Glomerular visceral epithelial cell (primary cell): ENCODE results near the gene LPP.
"Not testable (repeated sequence)": the region's sequence is repeated elsewhere in the genome, so short reads cannot be mapped to it uniquely, and the experiment has no call there.

Experiments
- DNase-seq: peaks from one replicate; pipeline ENCODE4 v3.0.0-alpha.2; 2016; ENCODE audit errors: extremely low spot score

The LPP gene, protein sequence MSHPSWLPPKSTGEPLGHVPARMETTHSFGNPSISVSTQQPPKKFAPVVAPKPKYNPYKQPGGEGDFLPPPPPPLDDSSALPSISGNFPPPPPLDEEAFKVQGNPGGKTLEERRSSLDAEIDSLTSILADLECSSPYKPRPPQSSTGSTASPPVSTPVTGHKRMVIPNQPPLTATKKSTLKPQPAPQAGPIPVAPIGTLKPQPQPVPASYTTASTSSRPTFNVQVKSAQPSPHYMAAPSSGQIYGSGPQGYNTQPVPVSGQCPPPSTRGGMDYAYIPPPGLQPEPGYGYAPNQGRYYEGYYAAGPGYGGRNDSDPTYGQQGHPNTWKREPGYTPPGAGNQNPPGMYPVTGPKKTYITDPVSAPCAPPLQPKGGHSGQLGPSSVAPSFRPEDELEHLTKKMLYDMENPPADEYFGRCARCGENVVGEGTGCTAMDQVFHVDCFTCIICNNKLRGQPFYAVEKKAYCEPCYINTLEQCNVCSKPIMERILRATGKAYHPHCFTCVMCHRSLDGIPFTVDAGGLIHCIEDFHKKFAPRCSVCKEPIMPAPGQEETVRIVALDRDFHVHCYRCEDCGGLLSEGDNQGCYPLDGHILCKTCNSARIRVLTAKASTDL

GRCh38 chr3:188154014-188154808, at the start of gene LPP:
TSS of gene LPP (plus strand) at chr3:188154157. CDS start at chr3:188406121, 251,964 bp downstream.
- peak; percentile 93 for DNase-seq

- no peak for DNase-seq
Observed at GRCh38 chr3:188106006-188106405, 48.0 kb upstream of the LPP start.

DNA sequence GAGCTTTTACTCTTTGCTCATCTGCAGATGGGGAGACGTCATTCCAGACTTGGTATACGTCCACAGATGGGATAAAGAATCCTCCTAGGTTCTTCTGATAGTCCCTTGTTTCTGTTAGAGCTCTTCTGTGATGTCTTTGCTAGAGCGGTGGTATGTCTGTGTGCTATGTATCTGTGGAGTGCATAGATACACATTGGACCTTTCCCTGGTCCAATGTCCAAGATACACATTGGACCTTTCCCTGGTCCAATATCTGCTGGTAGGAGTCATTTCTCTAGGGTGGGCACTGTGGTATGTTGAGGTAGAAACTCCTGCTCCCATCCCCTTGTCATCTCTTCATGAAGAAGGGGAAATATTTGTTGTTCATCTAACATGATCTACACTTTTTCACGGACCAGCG, 47.5 kb upstream of the LPP start:
- DNase-seq, result no peak

DNA sequence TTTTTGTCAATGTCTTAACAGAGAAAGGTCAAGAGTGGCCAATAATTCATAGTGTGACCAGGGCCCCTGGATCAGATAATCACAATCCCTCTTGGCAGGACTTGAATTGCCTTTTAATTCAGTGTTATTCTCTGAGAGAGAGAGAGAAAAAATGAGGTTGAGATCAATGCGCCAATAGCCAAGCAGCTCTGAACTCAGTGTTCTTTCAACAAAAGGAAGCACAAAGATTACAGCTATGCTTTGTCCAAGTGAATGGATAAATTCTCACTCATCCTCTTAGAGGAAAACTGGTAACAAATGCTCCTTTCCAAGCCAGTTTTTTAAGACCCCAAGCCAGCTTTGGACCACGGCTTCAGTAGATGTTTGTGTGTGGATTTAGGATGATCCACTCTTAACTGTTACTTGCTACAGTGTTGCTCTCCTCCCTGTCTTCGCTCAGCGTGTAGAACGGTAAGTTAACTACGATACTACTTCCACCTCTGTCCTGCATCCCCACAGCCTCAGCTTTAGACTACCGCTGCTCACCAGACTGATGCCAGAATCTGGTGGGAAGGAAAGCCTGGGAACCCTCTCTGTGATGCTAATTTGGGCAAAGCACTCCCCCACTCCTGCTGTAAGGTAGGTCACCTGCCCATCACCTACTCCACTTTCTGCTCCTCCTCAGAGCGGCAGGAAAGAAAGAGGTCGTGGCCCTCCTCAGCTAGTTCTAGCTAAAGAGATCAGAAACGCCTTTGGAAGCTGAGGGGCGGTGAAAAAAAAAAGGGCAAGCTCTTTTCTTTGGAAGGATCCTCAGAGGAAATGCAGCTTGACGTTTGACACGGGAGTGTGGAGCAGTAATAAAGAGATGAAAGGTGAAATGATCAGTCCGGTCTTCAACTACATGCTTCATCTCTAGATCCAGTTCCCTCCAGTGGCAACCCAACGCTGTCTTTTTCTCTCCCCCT, 46.8 kb upstream of the LPP start:
- DNase-seq, result no peak

DNA sequence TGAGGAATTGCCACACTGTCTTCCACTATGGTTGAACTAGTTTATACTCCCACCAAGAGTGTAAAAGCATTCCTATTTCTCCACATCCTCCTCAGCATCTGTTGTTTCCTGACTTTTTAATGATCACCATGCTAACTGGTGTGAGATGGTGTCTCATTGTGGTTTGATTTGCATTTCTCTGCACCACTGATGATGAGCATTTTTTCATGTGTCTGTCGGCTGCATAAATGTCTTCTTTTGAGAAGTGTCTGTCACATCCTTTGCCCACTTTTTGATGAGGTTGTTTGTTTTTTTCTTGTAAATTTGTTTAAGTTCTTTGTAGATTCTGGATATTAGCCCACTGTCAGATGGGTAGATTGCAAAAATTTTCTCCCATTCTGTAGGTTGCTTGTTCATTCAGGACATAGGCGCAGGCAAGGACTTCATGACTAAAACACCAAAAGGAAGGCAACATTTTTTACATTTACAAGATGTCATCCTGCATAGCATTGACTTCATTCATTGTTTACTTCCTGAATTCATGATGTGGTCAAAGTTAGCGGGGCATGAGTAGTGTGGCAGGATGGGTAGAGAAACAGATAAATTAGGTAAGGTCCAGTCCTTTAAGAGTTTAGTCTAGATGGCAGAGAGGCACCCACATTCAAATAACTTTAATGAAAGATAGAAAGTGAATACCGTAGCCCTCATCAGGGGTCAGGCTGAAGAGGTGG, 45.1 kb upstream of the LPP start:
- peak; percentile 21 for DNase-seq

- DNase-seq, result peak; percentile 40
Observed at GRCh38 chr3:188111002-188111584, 42.9 kb upstream of the LPP start.

- no peak for DNase-seq
Observed at GRCh38 chr3:188113756-188114155, 40.2 kb upstream of the LPP start.

DNA sequence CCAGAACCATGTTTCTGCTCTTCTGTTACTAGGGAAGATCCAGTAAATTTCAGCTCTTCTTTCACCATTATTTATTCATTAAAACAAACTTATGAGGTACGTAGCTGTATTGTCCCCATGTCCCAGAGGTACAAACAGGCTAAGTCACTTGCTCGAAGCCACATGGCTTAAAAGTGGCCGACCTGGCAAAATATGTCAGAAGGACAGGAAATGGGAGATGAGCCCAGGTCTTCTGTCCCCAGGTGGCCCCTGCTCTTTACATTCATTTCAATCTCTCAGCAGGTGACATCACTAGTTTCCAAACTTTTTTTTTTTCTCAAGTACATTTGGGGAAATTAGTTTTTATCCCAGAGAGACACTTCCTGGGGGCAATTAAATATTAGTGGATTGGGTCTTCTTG, 34.1 kb upstream of the LPP start:
- no peak for DNase-seq

DNA sequence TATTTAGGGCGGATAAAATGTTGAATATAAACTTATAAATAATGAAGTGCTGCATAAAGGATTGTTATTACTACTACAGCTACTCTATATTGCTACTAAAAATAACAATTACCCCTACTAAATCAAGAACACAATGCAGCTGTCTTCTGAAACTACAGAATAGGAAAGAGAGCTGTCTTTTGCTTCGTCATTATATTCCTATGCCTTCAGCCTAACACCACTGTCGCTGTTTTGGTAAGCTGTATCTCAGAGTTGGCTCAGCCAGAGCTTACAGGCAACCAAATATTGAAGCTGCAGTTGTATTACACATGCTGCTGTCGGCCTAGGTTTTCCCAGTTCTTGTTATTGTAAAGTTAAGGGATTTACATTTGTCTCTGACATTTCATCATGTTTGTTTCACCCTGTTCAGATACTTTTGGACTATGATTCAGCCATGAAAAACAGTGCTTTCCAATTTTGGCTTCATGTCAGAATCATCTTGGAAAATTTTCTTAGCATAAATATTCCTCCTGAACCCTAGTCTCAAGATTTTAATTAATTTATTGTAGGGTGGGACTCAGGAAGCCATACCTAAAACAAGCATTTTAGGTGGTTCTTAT, 31.3 kb upstream of the LPP start:
- DNase-seq, result no peak

DNA sequence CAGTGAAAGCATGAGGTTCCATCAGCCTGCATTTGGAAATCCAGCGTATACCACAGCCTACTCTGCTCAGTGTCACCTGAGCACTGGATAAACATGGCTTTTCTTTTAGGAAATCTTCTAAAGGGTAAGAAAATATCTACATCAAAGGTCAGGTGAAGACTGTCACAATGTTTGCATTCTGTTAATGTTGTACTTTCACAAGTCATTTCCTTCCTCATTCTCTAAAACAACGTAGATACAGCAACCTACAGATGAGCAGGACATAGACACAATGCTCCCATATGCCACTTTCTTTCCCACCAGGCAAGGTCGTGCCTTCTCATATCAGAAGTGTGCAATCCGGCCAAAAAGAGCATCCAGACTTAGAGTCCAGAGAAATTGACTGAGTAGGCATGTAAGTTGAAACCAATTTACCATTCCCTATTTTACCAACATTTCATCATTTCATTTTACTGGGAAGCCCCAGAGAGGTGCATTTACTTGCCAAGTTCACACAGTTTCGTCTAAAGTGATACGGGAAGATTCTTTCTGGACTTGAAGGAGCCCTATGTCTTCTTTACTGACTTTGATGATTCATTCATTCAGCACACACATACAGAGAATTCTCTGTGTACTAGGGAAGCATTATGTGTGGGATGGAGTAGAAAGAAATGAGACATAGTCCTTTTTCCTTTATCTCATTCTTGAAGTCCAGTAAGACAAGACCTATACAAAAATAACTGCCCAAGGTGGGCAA, 30.6 kb upstream of the LPP start:
- DNase-seq, result no peak

GRCh38 chr3:188124184-188124583, 29.8 kb upstream of the LPP start:
- no peak for DNase-seq

DNA sequence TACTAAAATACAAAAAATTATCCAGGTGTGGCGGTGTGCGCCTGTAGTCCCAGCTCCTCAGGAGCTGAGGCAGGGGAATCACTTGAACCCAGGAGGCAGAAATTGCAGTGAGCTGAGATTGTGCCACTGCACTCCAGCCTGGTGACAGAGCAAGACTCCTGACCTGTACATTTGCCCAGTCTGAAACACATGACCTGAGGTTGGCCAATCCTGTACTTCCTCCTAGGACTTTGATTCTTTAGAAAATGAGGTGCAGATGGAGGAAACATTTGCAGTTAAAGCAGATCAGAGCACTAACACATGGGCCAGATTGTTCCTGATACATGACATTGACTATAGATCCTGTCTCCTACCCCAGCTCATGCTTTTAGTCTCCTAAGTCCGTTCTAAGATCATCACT, 28.9 kb upstream of the LPP start:
- DNase-seq, result no peak

- DNase-seq, result no peak
Observed at GRCh38 chr3:188126276-188126675, 27.7 kb upstream of the LPP start.

DNA sequence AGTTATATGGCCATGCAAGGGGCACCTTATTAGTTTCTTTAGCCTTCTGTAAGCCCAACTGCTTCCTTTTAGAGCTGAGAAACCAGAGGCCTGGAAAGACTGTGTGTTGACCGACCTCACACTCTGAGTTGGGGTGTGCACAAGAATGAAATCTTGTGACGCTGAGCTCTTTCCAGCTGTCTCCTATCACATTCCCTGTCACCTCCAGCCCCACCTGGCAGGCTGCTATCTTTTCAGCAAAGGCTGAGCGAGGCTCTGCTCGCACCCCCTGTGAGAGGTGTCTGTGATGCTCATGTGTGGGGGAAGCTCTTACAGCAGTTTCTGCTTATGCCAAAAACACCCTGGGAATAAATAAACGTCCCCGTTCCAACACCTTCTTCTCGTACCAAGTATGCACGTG, 27.0 kb upstream of the LPP start:
- DNase-seq, result no peak

DNA sequence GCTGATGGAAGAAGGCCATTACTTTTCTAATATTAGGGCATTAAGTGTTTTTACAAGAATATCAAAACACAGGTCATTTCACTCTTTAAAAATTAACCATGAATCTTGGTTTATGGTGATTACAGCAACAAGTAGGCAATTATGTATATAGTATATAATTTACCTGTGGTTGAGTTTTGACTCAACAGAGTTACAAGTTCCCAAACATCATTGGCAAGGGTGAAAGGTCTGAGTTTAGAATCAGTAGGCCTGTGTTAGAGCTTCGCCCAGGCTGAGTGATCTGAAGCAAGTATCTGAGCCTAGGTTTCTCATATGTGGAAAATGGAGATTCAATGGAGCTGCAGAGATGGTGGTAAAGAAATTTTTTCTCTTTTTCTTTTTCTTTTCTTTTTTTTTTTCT, 25.1 kb upstream of the LPP start:
- no peak for DNase-seq

DNA sequence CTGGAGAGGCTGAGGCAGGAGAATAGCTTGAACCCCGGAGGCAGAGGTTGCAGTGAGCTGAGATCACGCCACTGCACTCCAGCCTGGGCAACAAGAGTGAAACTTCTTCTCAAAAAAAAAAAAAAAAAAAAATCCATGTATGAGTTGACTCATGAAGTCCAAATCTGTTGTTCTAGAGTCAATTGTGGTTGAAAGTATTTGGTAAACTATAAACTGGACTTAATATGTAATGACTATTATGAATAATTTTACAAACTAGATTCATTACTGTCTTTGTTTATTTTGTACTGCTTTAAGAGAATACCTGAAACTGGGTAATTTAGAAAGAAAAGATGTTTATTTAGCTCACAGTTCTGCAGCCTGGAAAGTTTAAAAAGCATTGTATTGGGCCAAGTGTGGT, 22.9 kb upstream of the LPP start:
- DNase-seq, result not testable (repeated sequence)

DNA sequence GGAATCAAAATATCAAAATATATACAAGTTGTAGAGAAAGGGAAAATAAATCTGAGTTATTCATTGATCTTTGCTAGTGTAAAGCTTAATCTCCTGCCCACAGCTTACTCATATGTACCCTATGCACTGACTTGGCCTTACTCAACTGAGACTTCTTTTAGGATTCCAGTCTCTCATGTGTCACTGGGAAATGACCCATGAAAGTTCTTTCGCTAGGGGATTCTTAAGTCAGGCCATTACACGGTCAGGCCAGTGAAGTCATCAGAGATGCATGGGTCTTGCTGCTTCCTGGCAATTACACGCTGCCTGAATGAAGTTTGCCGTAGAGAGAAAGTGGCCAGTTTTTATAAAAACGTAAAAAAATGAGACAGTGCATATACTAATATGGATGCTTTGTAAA, 20.7 kb upstream of the LPP start:
- DNase-seq, result peak; percentile 90

- peak; percentile 45 for DNase-seq
Observed at GRCh38 chr3:188133646-188134045, 20.3 kb upstream of the LPP start.

DNA sequence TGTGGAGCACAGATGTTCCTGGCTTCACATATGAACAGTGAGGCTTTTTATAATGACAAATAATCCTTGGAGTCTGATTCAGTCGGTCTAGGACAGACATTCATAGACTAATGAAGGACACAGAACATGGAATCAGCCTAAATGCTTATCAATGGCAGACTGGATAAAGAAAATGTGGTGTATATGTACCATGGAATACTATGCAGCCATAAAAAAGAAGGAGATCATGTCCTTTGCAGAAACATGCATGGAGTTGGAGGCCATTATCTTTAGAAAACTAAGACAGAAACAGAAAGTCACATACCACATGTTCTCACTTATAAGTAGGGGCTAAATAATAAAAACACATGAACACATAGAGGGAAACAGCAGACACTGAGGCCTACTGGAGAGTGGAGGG, 19.9 kb upstream of the LPP start:
- no peak for DNase-seq
